ENCODE results near the gene LRRK1.

The LRRK1 gene

DNA sequence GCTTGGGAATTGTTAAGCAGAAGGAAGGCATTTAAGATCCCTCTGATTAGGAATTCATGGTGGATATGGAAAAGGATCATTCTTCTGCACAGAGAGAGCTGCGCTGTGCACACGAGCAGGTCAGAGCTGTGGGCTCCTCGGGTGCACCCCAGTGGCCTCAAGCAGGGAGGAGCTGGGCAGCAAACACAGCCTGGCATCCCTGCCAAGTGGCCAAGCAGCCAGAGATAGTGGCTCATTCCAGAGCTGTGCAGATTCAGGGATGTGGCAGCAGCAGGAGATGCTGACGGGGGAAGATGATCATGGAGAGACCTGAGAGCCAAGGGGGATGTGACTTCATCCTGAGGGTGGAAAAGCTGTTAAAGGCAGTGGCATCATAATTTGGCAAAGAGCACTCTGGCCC lies 55.9 kb downstream of the LRRK1 start:
- H3K79me2 ChIP-seq (ENCODE audit: control insufficient read depth, insufficient read depth, low read length, poor library complexity), result no peaks in the 10 kb centered on the region
- H2BK12ac ChIP-seq (ENCODE audit: low read length), result no peak overlapping the region
- H4K12ac ChIP-seq (ENCODE audit: low read depth, low read length), result no peak overlapping the region
- no peak overlapping the region for H3K4me2 ChIP-seq (ENCODE audit: low read length)
- no peaks in the 10 kb centered on the region for H3K36me3 ChIP-seq (ENCODE audit: control insufficient read depth in 1 of 2, insufficient read depth in 2 of 2, low read length in 2 of 2)
- WGBS (ENCODE audit: extremely low coverage, insufficient coverage, insufficient read length), result no CpG with 5 or more reads among the region's 4 CpGs
- no peak overlapping the region for H2AK5ac ChIP-seq (ENCODE audit: low read length)
- H3K27ac ChIP-seq (ENCODE audit: low read depth, low read length), result no peak overlapping the region
- no peak overlapping the region for H2AFZ ChIP-seq (ENCODE audit: insufficient read depth, low read length, poor library complexity)
- no peak overlapping the region for H3K14ac ChIP-seq (ENCODE audit: low read length)
- H2BK5ac ChIP-seq (ENCODE audit: low read depth, low read length, poor library complexity), result no peak overlapping the region
- peaks cover 4% of the 10 kb centered on the region for H3K9me3 ChIP-seq (ENCODE audit: insufficient read depth, low read depth, low read length)
- no peak overlapping the region for H3K4me3 ChIP-seq (ENCODE audit: low read depth, low read length)
- H4K91ac ChIP-seq (ENCODE audit: low read depth, low read length), result no peak overlapping the region
- DNase-seq, result no peak
- peaks cover 21% of the 10 kb centered on the region for H3K27me3 ChIP-seq (ENCODE audit: insufficient read depth, low read length)
- no peak overlapping the region for H3K18ac ChIP-seq (ENCODE audit: low read length)
- peaks cover 4 to 8% of the 10 kb centered on the region in 2 experiments for H3K4me1 ChIP-seq (ENCODE audit: control insufficient read depth in 1 of 2, insufficient read depth in 2 of 2, low read length in 2 of 2)
- H3K9ac ChIP-seq (ENCODE audit: low read length), result no peak overlapping the region
- no peak overlapping the region for H3K4ac ChIP-seq (ENCODE audit: low read depth, low read length)
- H2BK120ac ChIP-seq (ENCODE audit: insufficient read depth, low read length, poor library complexity), result no peak overlapping the region
- no peaks in the 10 kb centered on the region for H3K79me1 ChIP-seq (ENCODE audit: low read length)
- H4K8ac ChIP-seq (ENCODE audit: low read depth, low read length), result no peak overlapping the region
- no peak overlapping the region for H3K23ac ChIP-seq (ENCODE audit: low read length)

- Histone ChIP-seq H3K18ac (ENCODE audit: low read length) (no peak overlapping the region), H3K4me2 (ENCODE audit: low read length) (no peak overlapping the region), H2AFZ (ENCODE audit: insufficient read depth, low read length, poor library complexity) (no peak overlapping the region), H2BK120ac (ENCODE audit: insufficient read depth, low read length, poor library complexity) (no peak overlapping the region), H2BK12ac (ENCODE audit: low read length) (no peak overlapping the region), H3K4me3 (ENCODE audit: low read depth, low read length) (no peak overlapping the region), H3K4me1 (ENCODE audit: control insufficient read depth in 1 of 2, insufficient read depth in 2 of 2, low read length in 2 of 2) (no peaks in the 10 kb centered on the region), H4K8ac (ENCODE audit: low read depth, low read length) (no peak overlapping the region), H2AK5ac (ENCODE audit: low read length) (no peak overlapping the region), H2BK5ac (ENCODE audit: low read depth, low read length, poor library complexity) (no peak overlapping the region), H3K9ac (ENCODE audit: low read length) (no peak overlapping the region), H3K9me3 (ENCODE audit: insufficient read depth, low read depth, low read length) (peaks cover 3% of the 10 kb centered on the region), H3K79me2 (ENCODE audit: control insufficient read depth, insufficient read depth, low read length, poor library complexity) (no peaks in the 10 kb centered on the region), H4K91ac (ENCODE audit: low read depth, low read length) (no peak overlapping the region), H3K36me3 (ENCODE audit: control insufficient read depth in 1 of 2, insufficient read depth in 2 of 2, low read length in 2 of 2) (no peaks in the 10 kb centered on the region), H3K4ac (ENCODE audit: low read depth, low read length) (no peak overlapping the region), H4K12ac (ENCODE audit: low read depth, low read length) (no peak overlapping the region), H3K23ac (ENCODE audit: low read length) (no peak overlapping the region), H3K27ac (ENCODE audit: low read depth, low read length) (no peak overlapping the region), H3K79me1 (ENCODE audit: low read length) (no peaks in the 10 kb centered on the region), H3K14ac (ENCODE audit: low read length) (no peak overlapping the region), H3K27me3 (ENCODE audit: insufficient read depth, low read length) (no peaks in the 10 kb centered on the region)
- DNase-seq, result no peak
- no CpG with 5 or more reads among the region's 4 CpGs for WGBS (ENCODE audit: extremely low coverage, insufficient coverage, insufficient read length)
Measured at GRCh38 chr15:100980410-100981046, 61.4 kb downstream of the LRRK1 start.

DNA sequence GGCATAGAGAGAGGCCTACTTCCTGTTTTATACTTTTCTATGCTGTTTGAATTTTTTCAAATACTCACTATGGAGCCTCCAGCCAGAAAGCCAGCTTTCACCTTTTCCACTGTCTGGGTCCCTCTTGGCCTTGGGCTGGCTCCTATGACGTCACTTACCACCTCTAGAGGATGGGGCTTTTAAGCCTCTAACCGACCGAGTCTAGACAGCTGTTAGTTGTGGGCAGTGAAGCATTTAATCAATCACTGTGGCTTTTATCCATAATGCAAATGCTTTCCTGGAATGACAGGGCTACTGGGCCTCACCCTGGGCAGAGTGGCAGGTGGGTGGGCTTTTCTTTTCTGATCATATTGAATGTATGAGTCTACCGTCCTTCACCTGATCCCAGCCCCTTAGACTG lies 61.9 kb downstream of the LRRK1 start:
- H2BK12ac ChIP-seq (ENCODE audit: low read length), result no peak overlapping the region
- no peak overlapping the region for H3K4me2 ChIP-seq (ENCODE audit: low read length)
- no peak overlapping the region for H2BK5ac ChIP-seq (ENCODE audit: low read depth, low read length, poor library complexity)
- H3K18ac ChIP-seq (ENCODE audit: low read length), result no peak overlapping the region
- peaks cover 3% of the 10 kb centered on the region for H3K9me3 ChIP-seq (ENCODE audit: insufficient read depth, low read depth, low read length)
- no peak overlapping the region for H2AFZ ChIP-seq (ENCODE audit: insufficient read depth, low read length, poor library complexity)
- H2BK120ac ChIP-seq (ENCODE audit: insufficient read depth, low read length, poor library complexity), result no peak overlapping the region
- no peak for DNase-seq
- no peaks in the 10 kb centered on the region for H3K79me2 ChIP-seq (ENCODE audit: control insufficient read depth, insufficient read depth, low read length, poor library complexity)
- H3K4me3 ChIP-seq (ENCODE audit: low read depth, low read length), result no peak overlapping the region
- no peaks in the 10 kb centered on the region for H3K36me3 ChIP-seq (ENCODE audit: control insufficient read depth in 1 of 2, insufficient read depth in 2 of 2, low read length in 2 of 2)
- no peak overlapping the region for H3K9ac ChIP-seq (ENCODE audit: low read length)
- H2AK5ac ChIP-seq (ENCODE audit: low read length), result no peak overlapping the region
- no peak overlapping the region for H3K14ac ChIP-seq (ENCODE audit: low read length)
- no peaks in the 10 kb centered on the region for H3K79me1 ChIP-seq (ENCODE audit: low read length)
- H3K27ac ChIP-seq (ENCODE audit: low read depth, low read length), result no peak overlapping the region
- no peak overlapping the region for H3K23ac ChIP-seq (ENCODE audit: low read length)
- no peak overlapping the region for H4K8ac ChIP-seq (ENCODE audit: low read depth, low read length)
- H4K12ac ChIP-seq (ENCODE audit: low read depth, low read length), result no peak overlapping the region
- WGBS (ENCODE audit: extremely low coverage, insufficient coverage, insufficient read length), result no CpG with 5 or more reads among the region's 4 CpGs
- no peak overlapping the region for H3K4ac ChIP-seq (ENCODE audit: low read depth, low read length)
- no peaks in the 10 kb centered on the region for H3K27me3 ChIP-seq (ENCODE audit: insufficient read depth, low read length)
- H3K4me1 ChIP-seq (ENCODE audit: control insufficient read depth in 1 of 2, insufficient read depth in 2 of 2, low read length in 2 of 2), result no peaks in the 10 kb centered on the region
- H4K91ac ChIP-seq (ENCODE audit: low read depth, low read length), result no peak overlapping the region

DNA sequence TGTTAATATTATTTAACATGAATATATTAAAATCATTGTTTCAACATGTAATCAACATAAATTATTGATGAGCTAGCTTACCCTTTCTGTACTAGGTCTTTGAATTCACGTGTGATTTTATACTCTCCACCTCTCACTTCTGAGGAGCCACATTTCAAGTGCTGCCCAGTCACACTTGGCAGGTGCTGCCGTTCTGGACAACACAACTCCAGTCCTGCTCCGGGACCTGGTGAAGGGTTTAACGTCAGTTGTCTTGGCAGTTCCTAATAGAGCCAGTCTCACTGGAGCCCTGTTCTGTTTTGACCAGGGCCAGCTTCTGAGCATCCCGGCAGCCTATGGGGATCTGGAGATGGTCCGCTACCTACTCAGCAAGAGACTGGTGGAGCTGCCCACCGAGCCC lies 64.1 kb downstream of the LRRK1 start:
- Histone ChIP-seq H4K91ac (ENCODE audit: low read depth, low read length) (no peak overlapping the region), H3K27ac (ENCODE audit: low read depth, low read length) (no peak overlapping the region), H3K4me3 (ENCODE audit: low read depth, low read length) (no peak overlapping the region), H3K23ac (ENCODE audit: low read length) (no peak overlapping the region), H3K9me3 (ENCODE audit: insufficient read depth, low read depth, low read length) (peaks cover 3% of the 10 kb centered on the region), H3K4me1 (ENCODE audit: control insufficient read depth in 1 of 2, insufficient read depth in 2 of 2, low read length in 2 of 2) (no peaks in the 10 kb centered on the region), H3K79me1 (ENCODE audit: low read length) (no peaks in the 10 kb centered on the region), H3K4ac (ENCODE audit: low read depth, low read length) (no peak overlapping the region), H2BK120ac (ENCODE audit: insufficient read depth, low read length, poor library complexity) (no peak overlapping the region), H4K12ac (ENCODE audit: low read depth, low read length) (no peak overlapping the region), H3K79me2 (ENCODE audit: control insufficient read depth, insufficient read depth, low read length, poor library complexity) (no peaks in the 10 kb centered on the region), H4K8ac (ENCODE audit: low read depth, low read length) (no peak overlapping the region), H3K36me3 (ENCODE audit: control insufficient read depth in 1 of 2, insufficient read depth in 2 of 2, low read length in 2 of 2) (no peaks in the 10 kb centered on the region), H2AFZ (ENCODE audit: insufficient read depth, low read length, poor library complexity) (no peak overlapping the region), H2BK12ac (ENCODE audit: low read length) (no peak overlapping the region), H2AK5ac (ENCODE audit: low read length) (no peak overlapping the region), H3K9ac (ENCODE audit: low read length) (no peak overlapping the region), H3K18ac (ENCODE audit: low read length) (no peak overlapping the region), H3K4me2 (ENCODE audit: low read length) (no peak overlapping the region), H2BK5ac (ENCODE audit: low read depth, low read length, poor library complexity) (no peak overlapping the region), H3K27me3 (ENCODE audit: insufficient read depth, low read length) (no peaks in the 10 kb centered on the region), H3K14ac (ENCODE audit: low read length) (no peak overlapping the region)
- no CpG with 5 or more reads among the region's 7 CpGs for WGBS (ENCODE audit: extremely low coverage, insufficient coverage, insufficient read length)
- no peak for DNase-seq

Data from trophoblast cell (in vitro differentiated cells and primary cell).